HCT116 (cell line): ENCODE data around the gene FBLN7. TPM values are rescaled to one million over a fixed set of nuclear protein-coding genes. Genes with fewer than 3 reads are reported as not detected.

Source experiments
- ATAC-seq: fragments of 200-7000 bp; cut with Tn5 transposase; 2 replicates; pipeline ENCODE4 v1.9.1; 2020; ENCODE audit warnings: mild to moderate bottlenecking, moderate library complexity
- BruUV-seq: library from RNA; stranded (reverse); fragments of 400-500 nt; replicated peaks from 2 replicates; lab custom pipeline; 2021; lab: Mats Ljungman, UMichigan
- CTCF ChIA-PET: fragments of 300-600 bp; sonication (Branson Sonifier 250); formaldehyde crosslinking; loops from one replicate; lab custom pipeline; 2021; ENCODE audit warnings: antibody characterized with exemption; lab: Charles Lee
- POLR2A ChIA-PET: fragments of 300-600, 350-600 bp; sonication (Branson Sonifier 250); formaldehyde crosslinking; loops from one replicate; lab custom pipeline; 2021; ENCODE audit warnings: antibody characterized with exemption; lab: Charles Lee
- RAD21 ChIA-PET, 2 experiments: fragments of 300-600 bp; sonication (Branson Sonifier 250); formaldehyde crosslinking; loops; one replicate each; lab custom pipeline; 2023; ENCODE audit warnings: low total read pairs in 2 of 2; ENCODE audit not compliant: uncharacterized antibody in 2 of 2, unreplicated experiment in 2 of 2, low non-redundant PET in 1 of 2; lab: Charles Lee
- DNase-seq: peaks from one replicate; pipeline ENCODE4 v3.0.0-alpha.2; 2010; ENCODE audit warnings: low read depth, low spot score
- H2AFZ ChIP-seq: fragments of 200-600 bp; shearing (Covaris generic), sonication (generic); 2 replicates; pipeline ENCODE4 v1.6.1; 2017; ENCODE audit warnings: low read depth, mixed run types, mixed read lengths, antibody characterized with exemption, low read length; ENCODE audit not compliant: poor library complexity, severe bottlenecking
- H3K27ac ChIP-seq: 2 replicates; pipeline ENCODE4 v1.5.1; 2012; ENCODE audit warnings: low read depth, low read length
- H3K27me3 ChIP-seq: fragments of 200-600 bp; sonication (generic); 2 replicates; pipeline ENCODE4 v1.6.1; 2016; ENCODE audit warnings: mixed run types, low read length, mixed read lengths; ENCODE audit not compliant: insufficient read depth
- H3K36me3 ChIP-seq, 2 experiments: fragments of 200-500 bp in 1 of 2; fragments of 200-600 bp in 1 of 2; sonication (Bioruptor generic) in 1 of 2; sonication (generic) in 1 of 2; 2 replicates each; pipeline versions ENCODE4 v1.5.1 to v1.6.1; 2014 to 2016; ENCODE audit warnings: low read length in 2 of 2, inconsistent platforms in 1 of 2, mixed read lengths in 1 of 2, mixed run types in 1 of 2; ENCODE audit not compliant: insufficient read depth in 2 of 2, control insufficient read depth in 1 of 2
- H3K4me1 ChIP-seq, 2 experiments: fragments of 200-600 bp in 1 of 2; sonication (generic) in 1 of 2; 2 replicates each; pipeline versions ENCODE4 v1.5.1 to v1.6.1; 2012 to 2017; ENCODE audit warnings: low read length in 2 of 2, inconsistent platforms in 1 of 2, mild to moderate bottlenecking in 1 of 2, mixed read lengths in 1 of 2, mixed run types in 1 of 2, moderate library complexity in 1 of 2; ENCODE audit not compliant: insufficient read depth in 2 of 2, control insufficient read depth in 1 of 2
- H3K4me2 ChIP-seq: fragments of 200-600 bp; sonication (generic); 2 replicates; pipeline ENCODE4 v1.6.1; 2017; ENCODE audit warnings: mixed run types, low read length, mixed read lengths
- H3K4me3 ChIP-seq, 2 experiments: fragments of 200-600 bp in 1 of 2; sonication (generic) in 1 of 2; replicated peaks in 1 of 2; 2 replicates each; pipeline ENCODE4 v1.5.1; 2011 to 2016; ENCODE audit warnings: low read length in 2 of 2, control low read depth in 1 of 2, low read depth in 1 of 2, mild to moderate bottlenecking in 1 of 2, mixed read lengths in 1 of 2, mixed run types in 1 of 2
- H3K79me2 ChIP-seq: fragments of 200-600 bp; sonication (generic); 2 replicates; pipeline ENCODE4 v1.6.1; 2017; ENCODE audit warnings: mild to moderate bottlenecking, mixed run types, low read length, moderate library complexity, mixed read lengths; ENCODE audit not compliant: insufficient read depth
- H3K9ac ChIP-seq: fragments of 200-600 bp; sonication (generic); 2 replicates; pipeline ENCODE4 v1.6.1; 2016; ENCODE audit warnings: low read length, mixed read lengths
- H3K9me2 ChIP-seq: fragments of 200-600 bp; sonication (generic), shearing (Covaris generic); 2 replicates; pipeline ENCODE4 v1.6.1; 2017; ENCODE audit warnings: mixed run types, mild to moderate bottlenecking, moderate library complexity; ENCODE audit not compliant: insufficient read depth
- H3K9me3 ChIP-seq, 2 experiments: fragments of 200-500 bp in 1 of 2; fragments of 200-600 bp in 1 of 2; sonication (Bioruptor generic) in 1 of 2; sonication (generic) in 1 of 2; 2 replicates each; pipeline ENCODE4 v1.6.1; 2014 to 2017; ENCODE audit warnings: low read length in 2 of 2, mixed read lengths in 2 of 2, inconsistent platforms in 1 of 2, low read depth in 1 of 2, mild to moderate bottlenecking in 1 of 2, mixed run types in 1 of 2, moderate library complexity in 1 of 2; ENCODE audit not compliant: control insufficient read depth in 1 of 2, insufficient read depth in 1 of 2
- H4K20me1 ChIP-seq: fragments of 200-600 bp; sonication (generic), shearing (Covaris generic); 2 replicates; pipeline ENCODE4 v1.6.1; 2017; ENCODE audit warnings: mixed run types, mild to moderate bottlenecking, moderate library complexity; ENCODE audit not compliant: insufficient read depth
- CEBPB ChIP-seq: IDR thresholded peaks from 2 replicates; pipeline ENCODE4 v1.6.1; 2012; ENCODE audit warnings: low read depth
- CTCF ChIP-seq, 3 experiments: fragments of 200-600 bp in 1 of 3; sonication (generic) in 1 of 3; IDR thresholded peaks in 2 of 3; conservative IDR thresholded peaks in 1 of 3; 2 replicates each; pipeline ENCODE4 v1.5.1; 2012 to 2017; ENCODE audit warnings: low read depth in 2 of 3, low read length in 2 of 3, antibody characterized with exemption in 1 of 3, borderline replicate concordance in 1 of 3, control low read depth in 1 of 3, mild to moderate bottlenecking in 1 of 3, mixed read lengths in 1 of 3, mixed run types in 1 of 3, moderate library complexity in 1 of 3; ENCODE audit not compliant: insufficient read depth in 1 of 3
- ELF1 ChIP-seq: IDR thresholded peaks from 2 replicates; pipeline ENCODE4 v1.6.1; 2012; ENCODE audit warnings: low read depth, borderline replicate concordance
- EZH2 ChIP-seq: fragments of 200-600 bp; sonication (generic); IDR thresholded peaks from 2 replicates; pipeline ENCODE4 v1.6.1; 2017; ENCODE audit warnings: antibody characterized with exemption, mixed run types
- EZH2phosphoT487 ChIP-seq: fragments of 200-600 bp; IDR thresholded peaks from 2 replicates; pipeline ENCODE4 v1.6.1; 2018; ENCODE audit warnings: antibody characterized with exemption, borderline replicate concordance
- FOSL1 ChIP-seq: IDR thresholded peaks from 2 replicates; pipeline ENCODE4 v1.6.1; 2012; ENCODE audit warnings: low read depth
- JUND ChIP-seq: IDR thresholded peaks from 2 replicates; pipeline ENCODE4 v1.6.1; 2012
- POLR2A ChIP-seq: IDR thresholded peaks from 2 replicates; pipeline ENCODE4 v1.7.0; 2011; ENCODE audit warnings: borderline replicate concordance; ENCODE audit not compliant: insufficient read depth, insufficient read length; ENCODE audit errors: extremely low read depth
- SRF ChIP-seq: IDR thresholded peaks from 2 replicates; pipeline ENCODE4 v1.6.1; 2012; ENCODE audit warnings: low read depth
- TCF7L2 ChIP-seq: IDR thresholded peaks from 2 replicates; pipeline ENCODE4 v1.7.0; 2011; ENCODE audit warnings: borderline replicate concordance, inconsistent platforms; ENCODE audit not compliant: insufficient read depth, insufficient read length; ENCODE audit errors: extremely low read depth
- YY1 ChIP-seq: IDR thresholded peaks from 2 replicates; pipeline ENCODE4 v1.6.1; 2011; ENCODE audit warnings: low read length, low read depth, moderate library complexity, mild to moderate bottlenecking; ENCODE audit not compliant: insufficient replicate concordance; ENCODE audit errors: extremely low read depth
- ZBTB33 ChIP-seq: IDR thresholded peaks from 2 replicates; pipeline ENCODE4 v1.6.1; 2011; ENCODE audit warnings: mild to moderate bottlenecking, low read length, moderate library complexity; ENCODE audit not compliant: insufficient replicate concordance; ENCODE audit errors: extremely low read depth
- ZNF274 ChIP-seq: fragments of 200-500 bp; sonication (Bioruptor generic); IDR thresholded peaks from 2 replicates; pipeline ENCODE4 v1.6.1; 2014; ENCODE audit warnings: mild to moderate bottlenecking, low read depth, low read length, inconsistent platforms
- intact Hi-C: fragments of 100-400 bp; cut with micrococcal nuclease; formaldehyde crosslinking; loops from 2 replicates; pipeline ENCODE4 v1.10.0; 2022
- total RNA-seq: library from RNA; stranded (reverse); gene quantifications from one replicate; pipeline ENCODE4 v1.2.1, GENCODE V29; 2021; ENCODE audit not compliant: unreplicated experiment

Gene FBLN7
- total RNA-seq, 1 experiment from 2014 or later, result 0.34 TPM

GRCh38 chr2:112143150-112143549, 5.0 kb downstream of the FBLN7 start:
- Histone ChIP-seq H3K79me2 (no peaks in the 10 kb centered on the region), H3K4me3 (no peak overlapping the region), H3K36me3 (no peaks in the 10 kb centered on the region), H3K9me2 (no peaks in the 10 kb centered on the region), H3K9ac (no peak overlapping the region), H4K20me1 (no peaks in the 10 kb centered on the region), H3K4me2 (no peak overlapping the region), H2AFZ (no peak overlapping the region), H3K9me3 (no peaks in the 10 kb centered on the region), H3K27me3 (no peaks in the 10 kb centered on the region), H3K4me1 (no peaks in the 10 kb centered on the region), H3K27ac (no peak overlapping the region)
- intact Hi-C loops, result no loop called here
- BruUV-seq, result no TSS peak
- ATAC-seq, result no peak
- CTCF ChIA-PET, result no interaction called here
- no peak for TF ChIP-seq EZH2phosphoT487
- TF ChIP-seq FOSL1, result no peak
- no peak for TF ChIP-seq YY1
- no peak for TF ChIP-seq JUND
- TF ChIP-seq POLR2A, result no peak
- TF ChIP-seq EZH2, result no peak
- TF ChIP-seq ZNF274, result no peak
- TF ChIP-seq ZBTB33, result no peak
- no peak for TF ChIP-seq TCF7L2
- no peak for TF ChIP-seq ELF1
- no peak for TF ChIP-seq SRF
- no peak for TF ChIP-seq CEBPB
- no peak for TF ChIP-seq CTCF (IDR thresholded peaks at IDR 0.05 in 2 of 3, conservative IDR thresholded peaks at IDR 0.05 in 1 of 3; ENCODE audit: borderline replicate concordance in 1 of 3, insufficient read depth in 1 of 3, low read depth in 2 of 3, low read length in 2 of 3)
- DNase-seq, result no peak
- RAD21 ChIA-PET, result no interaction called here
- POLR2A ChIA-PET, result no interaction called here
